ENCODE data around the gene CIDEC. TPM values are rescaled to one million over a fixed set of nuclear protein-coding genes. Genes with fewer than 3 reads are reported as not detected.

Gene CIDEC, protein sequence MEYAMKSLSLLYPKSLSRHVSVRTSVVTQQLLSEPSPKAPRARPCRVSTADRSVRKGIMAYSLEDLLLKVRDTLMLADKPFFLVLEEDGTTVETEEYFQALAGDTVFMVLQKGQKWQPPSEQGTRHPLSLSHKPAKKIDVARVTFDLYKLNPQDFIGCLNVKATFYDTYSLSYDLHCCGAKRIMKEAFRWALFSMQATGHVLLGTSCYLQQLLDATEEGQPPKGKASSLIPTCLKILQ
- total RNA-seq, result not detected

DNA sequence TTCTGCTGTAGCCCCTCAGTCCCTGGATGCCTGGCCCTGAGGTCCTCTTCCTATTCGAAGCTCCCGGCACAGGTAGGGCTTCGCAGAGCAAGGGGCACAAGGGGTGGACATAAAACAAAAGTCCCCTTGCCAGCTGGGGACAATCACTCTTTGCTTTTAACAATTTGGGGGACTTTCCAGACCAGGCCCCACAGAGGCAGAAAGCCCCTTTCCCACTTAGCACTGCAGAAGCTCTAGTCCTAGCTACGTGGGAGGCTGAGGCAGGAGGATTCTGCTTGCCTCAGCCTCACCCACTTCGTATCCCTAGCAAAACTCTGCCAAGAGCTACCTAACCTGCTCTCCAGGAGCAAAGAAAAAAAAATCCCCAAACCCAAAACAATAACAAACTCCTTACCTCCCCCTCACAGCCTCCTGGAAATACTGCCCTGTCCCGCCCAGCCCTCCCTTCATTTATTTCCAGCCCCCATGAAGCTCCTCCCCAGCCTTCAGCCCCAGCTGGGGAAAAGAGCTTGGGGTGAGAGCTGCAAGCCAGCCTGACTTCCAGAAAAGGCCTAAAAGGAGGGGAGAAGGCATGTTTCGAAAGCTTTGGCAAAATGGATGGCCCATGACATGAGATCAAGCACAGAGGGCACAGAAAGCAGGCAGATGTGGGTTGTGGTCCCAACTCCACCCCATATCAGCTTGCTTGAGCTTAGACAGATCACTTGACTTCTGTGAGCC, at the start of gene CIDEC:
CIDEC (minus strand) TSS at position 424 of the 720 bp plus-strand sequence. CDS start 1,767 bp downstream, outside the sequence.
- ChIA-PET POLR2A (no interaction called here), CTCF (interaction anchor here (0.7 kb wide), 1 partner anchor 98 kb away, joined by 3 read pairs; no protein-coding TSS in a partner anchor)

DNA sequence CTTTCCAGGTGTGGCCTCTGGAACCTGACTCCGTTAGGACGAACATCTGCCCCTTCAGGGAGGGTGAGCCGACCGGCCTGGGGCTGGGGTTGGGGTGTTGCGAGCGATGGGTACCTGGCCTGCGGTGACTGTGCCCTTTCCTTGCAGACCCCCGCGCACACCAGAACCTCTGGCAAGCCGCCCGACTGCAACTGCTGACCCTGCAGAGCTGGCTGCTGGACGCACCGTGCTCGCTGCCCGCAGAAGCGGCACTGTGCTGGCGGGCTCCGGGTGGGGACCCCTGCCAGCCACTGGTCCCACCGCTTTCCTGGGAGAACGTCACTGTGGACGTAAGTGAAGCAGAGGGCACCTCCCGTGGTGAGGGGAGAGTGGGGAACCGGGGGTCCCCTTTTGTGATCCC, 48.1 kb upstream of the CIDEC start:
- CTCF ChIA-PET, result no interaction called here
- POLR2A ChIA-PET, result no interaction called here

DNA sequence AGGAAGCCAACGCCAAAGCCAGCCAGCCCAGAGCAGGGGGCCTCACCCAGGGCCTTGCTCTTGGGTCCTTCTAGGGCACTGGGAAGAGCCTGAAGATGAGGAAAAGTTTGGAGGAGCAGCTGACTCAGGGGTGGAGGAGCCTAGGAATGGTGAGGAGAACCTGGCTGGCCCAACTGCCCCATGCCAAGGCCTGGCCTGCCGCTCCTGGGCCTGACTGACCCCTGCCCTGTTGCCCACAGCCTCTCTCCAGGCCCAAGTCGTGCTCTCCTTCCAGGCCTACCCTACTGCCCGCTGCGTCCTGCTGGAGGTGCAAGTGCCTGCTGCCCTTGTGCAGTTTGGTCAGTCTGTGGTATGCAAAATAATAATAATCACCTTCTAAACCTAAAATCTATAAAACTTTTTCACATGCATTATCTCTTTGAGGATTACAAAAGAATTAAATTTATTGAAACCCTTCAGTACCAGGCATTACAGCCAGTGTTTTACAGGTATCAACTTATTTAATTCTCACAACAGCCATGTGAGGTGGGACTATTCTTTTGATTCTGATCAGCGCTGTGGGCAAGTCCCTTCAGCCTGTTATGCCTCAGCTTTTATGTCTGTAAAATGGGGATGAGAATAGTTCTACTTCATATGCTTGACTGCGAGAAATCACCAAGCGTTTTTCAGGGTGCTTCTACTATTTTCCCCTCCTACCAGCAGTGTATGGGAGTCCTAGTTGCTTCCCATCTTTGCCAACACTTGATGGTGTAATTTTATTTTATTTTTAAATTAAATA, 38.4 kb upstream of the CIDEC start:
- POLR2A ChIA-PET, result no interaction called here
- CTCF ChIA-PET, result interaction anchor here (0.8 kb wide), 1 partner anchor 14 kb away, joined by 3 read pairs; no protein-coding TSS in a partner anchor

DNA sequence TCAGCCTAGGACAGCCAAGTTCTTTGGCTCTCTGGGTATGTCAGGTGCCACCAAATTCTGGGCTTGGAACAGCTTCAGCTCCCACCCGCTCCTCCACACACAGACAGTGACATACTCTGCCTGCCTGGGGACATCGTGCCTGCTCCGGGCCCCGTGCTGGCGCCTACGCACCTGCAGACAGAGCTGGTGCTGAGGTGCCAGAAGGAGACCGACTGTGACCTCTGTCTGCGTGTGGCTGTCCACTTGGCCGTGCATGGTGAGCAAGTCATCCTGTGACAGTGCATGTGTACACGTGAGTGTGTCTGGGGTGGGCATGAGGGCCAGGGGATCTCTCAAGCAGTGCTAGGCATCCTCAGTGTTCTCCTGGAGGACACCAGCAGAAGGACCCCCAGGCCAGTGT, 37.8 kb upstream of the CIDEC start:
- POLR2A ChIA-PET, result no interaction called here
- CTCF ChIA-PET, result interaction anchor here (0.8 kb wide), 1 partner anchor 15 kb away, joined by 3 read pairs; no protein-coding TSS in a partner anchor

DNA sequence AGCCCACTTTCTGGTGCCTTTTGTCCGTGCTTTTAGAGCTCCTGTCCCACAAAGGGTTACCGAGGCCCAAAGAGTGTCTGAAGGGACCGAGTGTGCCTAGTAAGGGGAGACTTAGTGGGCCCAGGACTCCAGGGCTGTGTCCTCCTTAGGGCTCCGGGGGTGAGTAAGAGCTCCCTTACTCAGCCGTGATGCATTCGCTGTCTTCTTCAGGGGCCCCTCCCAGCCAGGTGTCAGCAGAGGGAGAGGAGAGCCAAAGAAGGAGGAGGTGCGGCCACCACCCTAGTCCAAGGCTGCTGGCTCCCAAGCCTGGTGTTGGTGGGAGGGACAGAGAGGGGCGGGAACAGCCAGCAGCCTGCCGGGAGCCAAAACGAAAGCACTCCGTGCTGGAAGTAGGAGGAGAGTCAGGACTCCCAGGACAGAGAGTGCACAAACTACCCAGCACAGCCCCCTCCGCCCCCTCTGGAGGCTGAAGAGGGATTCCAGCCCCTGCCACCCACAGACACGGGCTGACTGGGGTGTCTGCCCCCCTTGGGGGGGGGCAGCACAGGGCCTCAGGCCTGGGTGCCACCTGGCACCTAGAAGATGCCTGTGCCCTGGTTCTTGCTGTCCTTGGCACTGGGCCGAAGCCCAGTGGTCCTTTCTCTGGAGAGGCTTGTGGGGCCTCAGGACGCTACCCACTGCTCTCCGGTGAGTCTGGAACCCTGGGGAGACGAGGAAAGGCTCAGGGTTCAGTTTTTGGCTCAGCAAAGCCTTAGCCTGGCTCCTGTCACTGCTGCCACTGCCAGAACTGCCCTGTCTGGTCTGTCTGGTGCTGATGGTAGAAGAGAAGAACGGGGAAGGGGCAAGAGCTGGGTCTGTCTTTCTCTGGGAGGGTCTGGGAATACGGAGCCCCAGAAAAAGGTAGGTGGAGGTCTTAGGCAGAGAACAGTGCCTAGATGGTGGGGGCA, 37.0 kb upstream of the CIDEC start, which contains the start of gene IL17RC:
IL17RC (plus strand) TSS at position 365 of the 947 bp plus-strand sequence; CDS start at position 583, 218 bp downstream.
- CTCF ChIA-PET, result interaction anchor here (4.0 kb wide), 1 partner anchor 15 kb away, joined by 15 read pairs; the partner anchor contains the start of gene CRELD1
- POLR2A ChIA-PET, result interaction anchor here (1.3 kb wide), 1 partner anchor 26 kb away, joined by 4 read pairs; no protein-coding TSS in a partner anchor

DNA sequence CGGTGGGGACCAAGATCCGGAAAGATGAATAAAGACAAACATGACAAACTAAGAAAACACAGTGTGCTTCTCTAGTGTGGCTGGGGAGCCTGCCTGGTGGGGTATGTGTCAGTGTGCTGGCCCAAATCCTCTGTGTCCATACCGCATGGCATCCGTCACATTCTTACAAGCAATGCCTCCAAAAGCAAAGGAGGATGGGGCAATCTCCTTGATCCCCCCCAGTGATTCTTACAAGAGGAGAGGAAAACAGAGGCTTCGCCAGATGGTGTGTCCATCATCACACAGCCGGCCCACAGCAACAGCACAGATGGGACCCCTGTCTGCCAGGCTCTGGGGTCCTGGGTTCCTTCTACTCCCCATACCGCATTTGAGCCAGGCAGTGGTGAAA, 36.3 kb upstream of the CIDEC start:
- ChIA-PET CTCF (interaction anchor here (4.0 kb wide), 1 partner anchor 16 kb away, joined by 15 read pairs; the partner anchor contains the start of gene CRELD1), POLR2A (interaction anchor here (1.3 kb wide), 1 partner anchor 25 kb away, joined by 4 read pairs; no protein-coding TSS in a partner anchor)

DNA sequence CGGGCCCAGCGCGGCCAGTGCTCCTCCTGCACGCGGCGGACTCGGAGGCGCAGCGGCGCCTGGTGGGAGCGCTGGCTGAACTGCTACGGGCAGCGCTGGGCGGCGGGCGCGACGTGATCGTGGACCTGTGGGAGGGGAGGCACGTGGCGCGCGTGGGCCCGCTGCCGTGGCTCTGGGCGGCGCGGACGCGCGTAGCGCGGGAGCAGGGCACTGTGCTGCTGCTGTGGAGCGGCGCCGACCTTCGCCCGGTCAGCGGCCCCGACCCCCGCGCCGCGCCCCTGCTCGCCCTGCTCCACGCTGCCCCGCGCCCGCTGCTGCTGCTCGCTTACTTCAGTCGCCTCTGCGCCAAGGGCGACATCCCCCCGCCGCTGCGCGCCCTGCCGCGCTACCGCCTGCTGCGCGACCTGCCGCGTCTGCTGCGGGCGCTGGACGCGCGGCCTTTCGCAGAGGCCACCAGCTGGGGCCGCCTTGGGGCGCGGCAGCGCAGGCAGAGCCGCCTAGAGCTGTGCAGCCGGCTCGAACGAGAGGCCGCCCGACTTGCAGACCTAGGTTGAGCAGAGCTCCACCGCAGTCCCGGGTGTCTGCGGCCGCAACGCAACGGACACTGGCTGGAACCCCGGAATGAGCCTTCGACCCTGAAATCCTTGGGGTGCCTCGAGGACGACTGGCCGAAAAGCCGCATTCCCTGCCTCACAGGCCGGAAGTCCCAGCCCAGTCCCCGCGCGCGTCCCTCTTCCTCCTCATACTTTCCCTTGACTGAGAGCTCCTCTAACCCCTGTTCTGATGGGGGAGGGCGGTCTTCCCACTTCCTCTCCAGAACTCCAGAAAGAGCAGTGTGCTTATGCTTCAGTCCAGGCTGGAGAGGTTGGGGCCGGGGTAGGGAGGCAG, 35.4 kb upstream of the CIDEC start:
- ChIA-PET POLR2A (interaction anchor here (0.7 to 1.3 kb wide), 3 partner anchors 24 to 71 kb away, joined by 3 to 4 read pairs (median 4); no protein-coding TSS in a partner anchor), CTCF (interaction anchor here (4.0 kb wide), 1 partner anchor 17 kb away, joined by 15 read pairs; the partner anchor contains the start of gene CRELD1)

DNA sequence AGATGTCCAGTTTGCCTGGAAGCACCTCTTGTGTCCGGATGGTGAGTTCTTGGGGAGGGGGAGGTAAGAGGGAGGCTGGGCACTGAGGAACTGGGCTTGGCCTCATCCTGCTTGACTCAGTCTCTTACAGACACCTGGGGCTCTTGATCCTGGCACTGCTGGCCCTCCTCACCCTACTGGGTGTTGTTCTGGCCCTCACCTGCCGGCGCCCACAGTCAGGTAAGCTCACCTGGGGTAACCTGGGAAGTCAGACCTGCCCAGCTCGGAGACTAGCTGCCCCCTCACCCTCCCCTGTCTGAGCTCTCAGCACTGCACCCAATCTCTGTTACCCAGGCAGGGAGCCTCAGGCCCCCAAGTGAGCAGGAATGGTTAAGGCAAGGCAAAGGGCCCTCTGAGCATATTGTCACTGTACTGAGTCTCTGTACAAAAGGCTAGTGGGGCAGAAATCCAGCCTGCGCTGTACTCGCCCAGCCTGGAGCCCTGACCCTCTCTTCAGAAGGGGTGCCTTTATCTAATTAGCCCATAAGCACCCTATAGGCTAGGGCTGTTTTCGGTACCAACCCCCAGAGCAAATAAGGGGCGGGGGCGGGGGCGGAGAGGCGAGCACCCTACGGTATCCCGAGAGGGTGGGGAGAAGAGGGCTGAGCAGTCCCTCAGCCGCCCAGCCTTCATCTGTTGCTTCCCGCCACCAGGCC, 34.7 kb upstream of the CIDEC start:
- POLR2A ChIA-PET, result interaction anchor here (0.9 to 1.1 kb wide), 2 partner anchors 23 to 25 kb away, joined by 3 read pairs; no protein-coding TSS in a partner anchor
- CTCF ChIA-PET, result interaction anchor here (1.1 to 4.0 kb wide), 2 partner anchors 17 to 18 kb away, joined by 3 to 15 read pairs; partner anchors contain the start of gene CRELD1

DNA sequence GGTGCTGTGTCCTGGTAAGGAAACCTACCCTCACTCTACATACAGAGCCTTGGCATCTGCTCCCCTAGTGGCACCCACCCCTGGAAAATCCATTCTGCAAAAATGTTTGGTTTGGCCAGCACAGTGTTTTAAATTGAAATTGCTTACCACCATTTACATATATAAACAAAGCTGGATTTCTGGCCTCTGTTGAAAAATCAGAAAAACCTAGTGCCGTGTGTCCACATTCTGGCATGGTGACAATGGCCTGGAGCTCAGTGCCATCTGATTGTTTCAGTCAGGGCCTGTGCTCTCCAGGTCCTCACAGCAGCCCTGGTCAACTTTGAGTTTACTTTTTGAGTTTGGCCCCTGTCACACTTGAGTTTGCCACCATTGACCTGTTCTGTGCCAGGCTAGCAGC, 34.0 kb upstream of the CIDEC start:
- ChIA-PET POLR2A (interaction anchor here (1.1 kb wide), 1 partner anchor 23 kb away, joined by 3 read pairs; no protein-coding TSS in a partner anchor), CTCF (interaction anchor here (0.6 to 4.0 kb wide), 4 partner anchors 16 to 272 kb away, joined by 3 to 15 read pairs (median 4); partner anchors contain the start of gene CRELD1)

DNA sequence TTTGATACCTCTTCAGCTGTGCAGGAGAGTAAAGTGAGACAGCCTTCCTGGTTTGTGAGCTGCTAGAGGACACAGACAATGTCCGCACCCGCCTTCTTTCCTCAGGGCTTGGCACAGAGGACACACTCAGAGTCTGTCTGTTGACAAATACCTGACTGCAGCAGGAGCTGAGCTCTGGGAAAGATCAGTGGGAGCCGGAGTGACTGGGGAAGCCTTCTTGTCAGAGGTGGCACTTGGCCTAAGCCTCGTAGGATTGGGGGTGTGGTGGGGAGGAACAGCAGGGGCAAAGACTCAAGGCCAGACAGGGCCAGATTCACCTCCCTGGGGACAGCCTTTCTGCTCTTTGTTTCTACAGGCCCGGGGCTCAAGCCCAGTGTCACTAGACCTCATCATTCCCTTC, 33.5 kb upstream of the CIDEC start:
- CTCF ChIA-PET, result interaction anchor here (0.6 to 4.0 kb wide), 4 partner anchors 16 to 273 kb away, joined by 3 to 15 read pairs (median 4); partner anchors contain the start of gene CRELD1
- POLR2A ChIA-PET, result interaction anchor here (1.1 kb wide), 1 partner anchor 22 kb away, joined by 3 read pairs; no protein-coding TSS in a partner anchor

DNA sequence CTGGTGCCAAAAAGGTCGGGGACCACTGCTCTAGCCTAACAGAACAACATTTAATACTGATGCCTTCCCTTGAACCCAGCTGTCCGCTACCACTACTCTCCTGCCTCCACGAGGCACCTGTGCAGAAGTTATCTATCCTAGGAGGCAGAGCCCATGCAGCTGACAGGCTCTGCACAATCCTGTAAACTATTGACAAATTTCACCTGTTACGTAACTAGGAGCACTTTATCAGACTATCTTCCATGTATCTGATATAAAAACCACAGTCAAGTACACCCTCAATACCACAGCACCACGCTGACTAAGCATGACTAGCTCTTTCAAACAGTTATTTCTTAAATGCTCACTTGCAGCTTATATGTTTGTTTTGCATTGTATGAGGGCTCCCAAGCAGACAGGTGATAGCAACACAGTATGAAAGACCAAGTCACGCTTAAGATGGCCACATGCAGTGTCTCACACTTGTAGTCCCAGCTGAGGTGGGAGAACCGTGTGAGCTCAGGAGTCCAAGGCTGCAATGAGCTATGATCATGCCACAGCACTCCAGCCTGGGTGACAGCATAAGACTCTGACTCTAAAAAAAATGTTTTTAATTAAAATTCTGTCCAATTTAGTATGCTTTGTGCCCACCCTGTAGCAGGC, 32.4 kb upstream of the CIDEC start:
- CTCF ChIA-PET, result interaction anchor here (1.1 to 3.3 kb wide), 3 partner anchors 20 to 66 kb away, joined by 4 to 14 read pairs (median 4); partner anchors contain the start of gene CRELD1
- POLR2A ChIA-PET, result interaction anchor here (0.6 kb wide), 1 partner anchor 20 kb away, joined by 3 read pairs; no protein-coding TSS in a partner anchor

DNA sequence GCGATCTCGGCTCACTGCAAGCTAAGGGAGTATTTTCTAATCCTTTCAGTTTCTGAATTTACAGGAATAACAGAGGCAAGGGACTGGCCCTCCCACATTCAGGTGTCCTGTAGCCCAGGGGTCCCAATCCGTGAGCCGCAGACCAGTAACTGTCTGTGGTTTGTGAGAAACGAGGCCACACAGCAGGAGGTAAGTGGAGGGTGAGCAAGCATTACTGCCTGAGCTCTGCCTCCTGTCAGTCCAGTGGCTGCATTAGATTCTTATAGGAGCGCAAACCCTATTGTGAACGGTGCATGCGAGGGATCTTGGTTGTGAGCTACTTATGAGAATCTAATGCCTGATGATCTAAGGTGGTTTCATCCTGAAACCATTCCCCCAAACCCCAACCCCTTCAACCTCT, 31.8 kb upstream of the CIDEC start:
- CTCF ChIA-PET, result interaction anchor here (1.3 to 3.3 kb wide), 2 partner anchors 20 to 65 kb away, joined by 4 to 14 read pairs; partner anchors contain the start of gene CRELD1
- POLR2A ChIA-PET, result interaction anchor here (0.6 kb wide), 1 partner anchor 21 kb away, joined by 3 read pairs; no protein-coding TSS in a partner anchor

DNA sequence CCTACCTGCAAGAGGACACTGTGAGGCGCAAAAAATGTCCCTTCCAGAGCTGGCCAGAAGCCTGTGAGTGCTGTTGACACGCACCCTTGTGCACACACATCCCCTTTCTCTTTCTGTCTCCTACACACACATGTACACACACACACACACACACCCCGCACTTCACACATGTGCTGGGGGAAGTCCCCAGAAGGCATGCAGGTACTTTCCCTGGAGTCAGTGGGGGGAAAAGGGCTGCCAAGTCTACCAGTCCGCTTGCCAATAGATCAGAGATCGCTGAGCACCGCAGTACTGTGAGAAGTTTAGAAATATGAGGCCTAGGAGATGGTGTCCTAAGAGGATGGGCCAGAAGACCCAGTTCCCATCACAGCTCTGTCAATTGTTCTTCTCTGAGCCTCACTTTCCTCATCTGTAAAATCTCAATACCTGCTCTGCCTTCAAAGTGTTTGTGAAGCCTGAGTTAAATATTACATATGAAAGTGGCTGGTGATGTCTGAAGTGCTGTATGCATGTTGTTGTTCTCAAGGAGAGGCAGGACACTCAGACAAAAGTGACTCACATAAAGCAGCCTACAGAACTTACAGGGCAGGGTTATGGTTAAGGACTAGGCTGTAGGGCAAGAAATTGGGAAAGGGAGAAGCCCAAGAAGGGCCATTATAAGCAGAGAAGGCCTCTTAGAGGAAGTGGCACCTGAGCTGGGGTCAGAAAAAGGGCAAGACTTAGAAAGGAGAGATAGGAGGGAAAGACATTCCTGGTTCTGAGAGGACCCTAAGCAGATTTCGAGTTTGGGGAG, 29.4 kb upstream of the CIDEC start:
- ChIA-PET POLR2A (no interaction called here), CTCF (no interaction called here)

DNA sequence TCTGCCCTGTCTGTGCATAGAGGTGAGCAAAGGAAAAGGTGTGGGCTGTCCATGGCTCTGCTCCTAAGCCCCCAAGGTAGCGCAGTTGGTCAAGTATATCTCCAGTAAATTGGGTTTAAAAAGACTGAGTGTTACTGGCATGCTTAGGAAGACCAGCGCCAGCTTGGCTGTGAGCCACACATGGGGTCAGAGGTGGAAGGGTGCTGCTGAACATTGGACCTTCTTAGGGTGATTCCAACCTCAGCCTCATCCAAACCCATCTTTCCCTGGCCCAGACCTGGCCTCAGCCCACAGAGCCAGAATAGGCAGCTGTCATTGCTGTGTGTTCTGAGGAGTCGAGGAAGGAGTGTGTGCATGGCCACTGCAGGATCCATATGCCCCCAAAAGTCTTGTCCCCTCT, 28.2 kb upstream of the CIDEC start:
- ChIA-PET CTCF (no interaction called here), POLR2A (no interaction called here)

DNA sequence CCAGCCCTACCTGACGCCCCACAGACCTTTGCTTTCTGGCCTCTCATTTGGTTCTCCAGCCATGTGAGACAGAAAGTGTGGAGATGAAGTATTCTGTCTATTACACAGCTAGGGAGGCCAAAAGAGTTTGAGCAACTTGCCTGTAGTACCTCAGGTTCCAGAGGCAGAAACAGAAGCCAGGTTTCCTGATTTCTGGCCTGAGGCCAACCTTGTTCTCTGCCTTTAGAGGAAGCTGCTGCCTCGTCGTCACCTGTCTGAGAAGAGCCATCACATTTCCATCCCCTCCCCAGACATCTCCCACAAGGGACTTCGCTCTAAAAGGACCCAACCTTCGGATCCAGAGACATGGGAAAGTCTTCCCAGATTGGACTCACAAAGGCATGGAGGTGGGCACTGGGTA, 26.4 kb upstream of the CIDEC start:
- ChIA-PET CTCF (interaction anchor here (1.0 kb wide), 1 partner anchor 74 kb away, joined by 3 read pairs; no protein-coding TSS in a partner anchor), POLR2A (no interaction called here)

Data from activated CD8-positive, alpha-beta memory T cell treated with anti-CD3 and anti-CD28 coated beads for 36 hours (primary cell).